RWPE2 (cell line): Measurements from ENCODE around the gene URB2.

ENCODE experiments used
- ATAC-seq: fragments of 200-7000 bp; cut with Tn5 transposase; 3 replicates; pipeline ENCODE4 v1.9.1; 2021; ENCODE audit warnings: low read depth
- DNase-seq: peaks from one replicate; pipeline ENCODE4 v3.0.0-alpha.2; 2020; ENCODE audit warnings: low spot score
- H3K27ac ChIP-seq: fragments of 450-650 bp; 2 replicates; pipeline ENCODE4 v1.5.1; 2017; ENCODE audit warnings: mild to moderate bottlenecking; ENCODE audit not compliant: poor library complexity, severe bottlenecking
- H3K27me3 ChIP-seq: fragments of 250-450 bp; sonication (Bioruptor Pico); 2 replicates; pipeline ENCODE4 v1.5.1; 2021; ENCODE audit warnings: mild to moderate bottlenecking, moderate library complexity; ENCODE audit not compliant: insufficient read depth, poor library complexity, severe bottlenecking
- H3K36me3 ChIP-seq: fragments of 250-450 bp; sonication (Bioruptor Pico); 2 replicates; pipeline ENCODE4 v1.5.1; 2020; ENCODE audit warnings: low read depth, mild to moderate bottlenecking, moderate library complexity
- H3K4me1 ChIP-seq: fragments of 250-450 bp; sonication (Bioruptor Pico); 2 replicates; pipeline ENCODE4 v1.5.1; 2021; ENCODE audit warnings: mild to moderate bottlenecking, moderate library complexity; ENCODE audit not compliant: insufficient read depth, poor library complexity, severe bottlenecking
- H3K4me3 ChIP-seq: fragments of 250-450 bp; sonication (Bioruptor Pico); 2 replicates; pipeline ENCODE4 v1.5.1; 2021; ENCODE audit warnings: mild to moderate bottlenecking, moderate library complexity; ENCODE audit not compliant: severe bottlenecking
- H3K9me3 ChIP-seq: fragments of 250-450 bp; sonication (Bioruptor Pico); 2 replicates; pipeline ENCODE4 v1.5.1; 2021; ENCODE audit warnings: mild to moderate bottlenecking, moderate library complexity; ENCODE audit not compliant: severe bottlenecking
- CTCF ChIP-seq: fragments of 450-650 bp; IDR thresholded peaks from one replicate; pipeline ENCODE4 v1.5.1; 2017; ENCODE audit warnings: mild to moderate bottlenecking, moderate library complexity; ENCODE audit not compliant: poor library complexity, severe bottlenecking

Gene URB2

DNA sequence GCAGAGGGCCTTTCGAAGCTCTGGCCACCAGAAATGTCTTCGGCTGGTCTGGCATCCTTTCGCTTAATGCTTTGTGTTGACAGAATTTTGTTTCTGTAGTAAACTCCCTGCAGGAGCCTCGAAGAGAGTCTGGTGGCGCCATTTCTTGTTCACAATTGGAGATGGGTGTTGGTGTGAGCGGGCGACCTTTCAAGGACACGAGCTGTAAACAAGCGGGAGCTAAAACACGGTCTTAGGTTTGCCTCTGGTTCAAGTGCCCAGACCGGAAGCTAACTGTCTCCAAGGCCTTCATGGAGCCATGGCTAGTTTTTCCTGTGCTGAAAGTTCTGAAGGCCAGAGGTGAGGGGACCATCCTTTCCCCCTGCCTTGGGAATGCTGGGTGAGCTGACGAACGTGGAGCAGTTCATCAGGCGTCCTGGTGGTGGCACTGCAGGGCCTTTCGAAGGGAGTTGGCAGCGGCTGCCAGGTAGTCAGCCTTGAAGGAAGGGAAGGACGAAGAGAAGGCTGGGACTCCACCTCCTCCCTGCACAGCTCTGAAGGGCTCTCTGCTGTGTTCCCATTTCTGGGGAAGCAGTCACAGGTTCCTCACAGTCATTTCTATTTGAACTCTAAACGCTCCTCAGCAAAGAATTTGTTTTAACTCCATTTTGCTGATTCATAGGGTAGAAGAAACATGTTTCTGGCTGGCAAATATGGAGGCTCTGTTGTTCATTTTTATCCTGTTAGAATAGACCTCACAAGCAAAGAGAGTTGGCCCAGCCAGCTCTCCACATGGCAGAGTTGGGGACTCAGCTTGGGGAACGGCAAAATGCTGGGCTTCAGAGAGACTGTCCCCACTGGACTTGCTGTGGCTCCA, 35.2 kb downstream of the URB2 start:
- Histone ChIP-seq H3K27me3 (no peaks in the 10 kb centered on the region), H3K36me3 (no peaks in the 10 kb centered on the region; the same call in 1 of the 2 replicates), H3K9me3 (no peaks in the 10 kb centered on the region), H3K4me3 (no peak overlapping the region), H3K27ac (no peak overlapping the region), H3K4me1 (peaks cover 5% of the 10 kb centered on the region)
- DNase-seq (no peak), ATAC-seq (peak; percentile 50; the same call in 2 of the 3 replicates)
- TF ChIP-seq CTCF: peak; percentile 66

DNA sequence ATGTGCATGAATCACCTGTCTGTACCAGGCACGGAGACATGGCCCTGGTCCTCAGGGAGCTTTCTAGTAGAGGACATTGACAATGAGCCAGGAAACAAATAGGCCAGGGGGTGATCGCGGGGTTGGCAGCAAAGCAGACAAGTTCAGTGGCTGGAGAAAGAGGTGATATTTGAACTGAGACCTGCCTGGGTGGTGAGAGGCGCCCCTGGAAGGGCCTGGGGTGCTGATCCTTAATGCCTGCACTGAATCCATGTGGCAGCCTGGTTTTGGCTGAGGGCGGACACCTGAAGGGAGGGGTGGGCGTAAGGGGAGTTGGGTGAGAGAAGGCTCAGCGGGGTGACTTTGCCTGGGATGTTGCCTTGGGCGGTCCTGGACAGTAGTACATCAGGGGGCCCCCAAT, 35.9 kb downstream of the URB2 start:
- DNase-seq (no peak), ATAC-seq (no peak)
- Histone ChIP-seq H3K27me3 (no peaks in the 10 kb centered on the region), H3K4me1 (peaks cover 5% of the 10 kb centered on the region), H3K36me3 (no peaks in the 10 kb centered on the region; the same call in 1 of the 2 replicates), H3K9me3 (no peaks in the 10 kb centered on the region), H3K27ac (no peak overlapping the region), H3K4me3 (no peak overlapping the region)
- TF ChIP-seq CTCF: no peak

- TF ChIP-seq CTCF: no peak
- H3K27me3 ChIP-seq: no peaks in the 10 kb centered on the region
- no peaks in the 10 kb centered on the region for H3K36me3 ChIP-seq
- no peak overlapping the region for H3K27ac ChIP-seq
- H3K4me3 ChIP-seq: no peak overlapping the region
- peaks cover 5% of the 10 kb centered on the region for H3K4me1 ChIP-seq
- DNase-seq (peak; percentile 45), ATAC-seq (peak; percentile 66)
- no peaks in the 10 kb centered on the region for H3K9me3 ChIP-seq
Measured at GRCh38 chr1:229664133-229664689, 38.2 kb downstream of the URB2 start.

- Histone ChIP-seq H3K36me3 (no peaks in the 10 kb centered on the region), H3K27me3 (no peaks in the 10 kb centered on the region), H3K27ac (no peak overlapping the region), H3K4me3 (no peak overlapping the region), H3K9me3 (no peaks in the 10 kb centered on the region), H3K4me1 (peaks cover 5% of the 10 kb centered on the region)
- TF ChIP-seq CTCF: no peak
- no peak for ATAC-seq
- DNase-seq: no peak
Measured at GRCh38 chr1:229665912-229666558, 40.0 kb downstream of the URB2 start.

- no peak overlapping the region for H3K4me3 ChIP-seq
- no peak for ATAC-seq
- H3K27me3 ChIP-seq: no peaks in the 10 kb centered on the region
- no peaks in the 10 kb centered on the region for H3K36me3 ChIP-seq
- H3K27ac ChIP-seq: no peak overlapping the region
- H3K4me1 ChIP-seq: peaks cover 5% of the 10 kb centered on the region
- no peak for TF ChIP-seq CTCF
- no peaks in the 10 kb centered on the region for H3K9me3 ChIP-seq
- DNase-seq: no peak
Measured at GRCh38 chr1:229666585-229666984, 40.5 kb downstream of the URB2 start.
